ENCODE data around the gene MGAT5.

Gene MGAT5

GRCh38 chr2:134327367-134327766, 73.5 kb downstream of the MGAT5 start:
- H3K4me1 ChIP-seq (ENCODE audit: control insufficient read depth, insufficient read depth, low read length) = no peaks in the 10 kb centered on the region
- no peaks in the 10 kb centered on the region for H3K27me3 ChIP-seq (ENCODE audit: control insufficient read depth, insufficient read depth, low read length)
- no peaks in the 10 kb centered on the region for H3K36me3 ChIP-seq (ENCODE audit: insufficient read depth, low read length)
- H3K4me2 ChIP-seq (ENCODE audit: low read length) = no peak overlapping the region
- H3K4me3 ChIP-seq (ENCODE audit: low read length) = no peak overlapping the region
- no peak overlapping the region for H3K9ac ChIP-seq (ENCODE audit: low read depth, low read length)
- no peaks in the 10 kb centered on the region for H3K9me3 ChIP-seq (replicated peaks; ENCODE audit: low read length)

- no peak overlapping the region for H3K9ac ChIP-seq (ENCODE audit: low read depth, low read length)
- no peaks in the 10 kb centered on the region for H3K27me3 ChIP-seq (ENCODE audit: control insufficient read depth, insufficient read depth, low read length)
- H3K4me1 ChIP-seq (ENCODE audit: control insufficient read depth, insufficient read depth, low read length) = no peaks in the 10 kb centered on the region
- H3K36me3 ChIP-seq (ENCODE audit: insufficient read depth, low read length) = no peaks in the 10 kb centered on the region
- H3K9me3 ChIP-seq (replicated peaks; ENCODE audit: low read length) = no peaks in the 10 kb centered on the region
- no peak overlapping the region for H3K4me2 ChIP-seq (ENCODE audit: low read length)
- H3K4me3 ChIP-seq (ENCODE audit: low read length) = no peak overlapping the region
Observed at GRCh38 chr2:134331081-134331480, 77.2 kb downstream of the MGAT5 start.

- H3K4me3 ChIP-seq (ENCODE audit: low read length) = no peak overlapping the region
- no peaks in the 10 kb centered on the region for H3K4me1 ChIP-seq (ENCODE audit: control insufficient read depth, insufficient read depth, low read length)
- no peak overlapping the region for H3K4me2 ChIP-seq (ENCODE audit: low read length)
- no peaks in the 10 kb centered on the region for H3K36me3 ChIP-seq (ENCODE audit: insufficient read depth, low read length)
- no peaks in the 10 kb centered on the region for H3K27me3 ChIP-seq (ENCODE audit: control insufficient read depth, insufficient read depth, low read length)
- no peaks in the 10 kb centered on the region for H3K9me3 ChIP-seq (replicated peaks; ENCODE audit: low read length)
- H3K9ac ChIP-seq (ENCODE audit: low read depth, low read length) = no peak overlapping the region
Observed at GRCh38 chr2:134333646-134334189, 79.8 kb downstream of the MGAT5 start.

- no peak overlapping the region for H3K4me3 ChIP-seq (ENCODE audit: low read length)
Observed at GRCh38 chr2:134334542-134335353, 80.9 kb downstream of the MGAT5 start.

GRCh38 chr2:134335601-134336000, 81.7 kb downstream of the MGAT5 start:
- Histone ChIP-seq H3K9me3 (replicated peaks; ENCODE audit: low read length) (no peaks in the 10 kb centered on the region), H3K4me3 (ENCODE audit: low read length) (no peak overlapping the region)

More at GRCh38 chr2:134334542-134335353, 80.9 kb downstream of the MGAT5 start:
- H3K4me1 ChIP-seq (ENCODE audit: control insufficient read depth, insufficient read depth, low read length) = no peaks in the 10 kb centered on the region
- H3K36me3 ChIP-seq (ENCODE audit: insufficient read depth, low read length) = no peaks in the 10 kb centered on the region
- H3K9ac ChIP-seq (ENCODE audit: low read depth, low read length) = no peak overlapping the region
- no peaks in the 10 kb centered on the region for H3K27me3 ChIP-seq (ENCODE audit: control insufficient read depth, insufficient read depth, low read length)
- H3K9me3 ChIP-seq (replicated peaks; ENCODE audit: low read length) = no peaks in the 10 kb centered on the region
- H3K4me2 ChIP-seq (ENCODE audit: low read length) = no peak overlapping the region

GRCh38 chr2:134336352-134336751, 82.5 kb downstream of the MGAT5 start:
- Histone ChIP-seq H3K27me3 (ENCODE audit: control insufficient read depth, insufficient read depth, low read length) (no peaks in the 10 kb centered on the region), H3K4me2 (ENCODE audit: low read length) (no peak overlapping the region), H3K4me1 (ENCODE audit: control insufficient read depth, insufficient read depth, low read length) (no peaks in the 10 kb centered on the region), H3K36me3 (ENCODE audit: insufficient read depth, low read length) (no peaks in the 10 kb centered on the region), H3K9ac (ENCODE audit: low read depth, low read length) (no peak overlapping the region), H3K9me3 (replicated peaks; ENCODE audit: low read length) (no peaks in the 10 kb centered on the region), H3K4me3 (ENCODE audit: low read length) (no peak overlapping the region)

More at GRCh38 chr2:134335601-134336000, 81.7 kb downstream of the MGAT5 start:
- H3K36me3 ChIP-seq (ENCODE audit: insufficient read depth, low read length) = no peaks in the 10 kb centered on the region
- no peaks in the 10 kb centered on the region for H3K27me3 ChIP-seq (ENCODE audit: control insufficient read depth, insufficient read depth, low read length)
- H3K4me2 ChIP-seq (ENCODE audit: low read length) = no peak overlapping the region
- H3K9ac ChIP-seq (ENCODE audit: low read depth, low read length) = no peak overlapping the region
- no peaks in the 10 kb centered on the region for H3K4me1 ChIP-seq (ENCODE audit: control insufficient read depth, insufficient read depth, low read length)

GRCh38 chr2:134336921-134337320, 83.0 kb downstream of the MGAT5 start:
- Histone ChIP-seq H3K36me3 (ENCODE audit: insufficient read depth, low read length) (no peaks in the 10 kb centered on the region), H3K9me3 (replicated peaks; ENCODE audit: low read length) (no peaks in the 10 kb centered on the region), H3K4me2 (ENCODE audit: low read length) (no peak overlapping the region), H3K4me3 (ENCODE audit: low read length) (no peak overlapping the region), H3K9ac (ENCODE audit: low read depth, low read length) (no peak overlapping the region), H3K27me3 (ENCODE audit: control insufficient read depth, insufficient read depth, low read length) (no peaks in the 10 kb centered on the region), H3K4me1 (ENCODE audit: control insufficient read depth, insufficient read depth, low read length) (no peaks in the 10 kb centered on the region)

- Histone ChIP-seq H3K9ac (ENCODE audit: low read depth, low read length) (no peak overlapping the region), H3K36me3 (ENCODE audit: insufficient read depth, low read length) (no peaks in the 10 kb centered on the region), H3K27me3 (ENCODE audit: control insufficient read depth, insufficient read depth, low read length) (no peaks in the 10 kb centered on the region), H3K4me3 (ENCODE audit: low read length) (no peak overlapping the region), H3K4me2 (ENCODE audit: low read length) (no peak overlapping the region), H3K9me3 (replicated peaks; ENCODE audit: low read length) (no peaks in the 10 kb centered on the region), H3K4me1 (ENCODE audit: control insufficient read depth, insufficient read depth, low read length) (no peaks in the 10 kb centered on the region)
Observed at GRCh38 chr2:134337631-134338030, 83.8 kb downstream of the MGAT5 start.

GRCh38 chr2:134338208-134338607, 84.3 kb downstream of the MGAT5 start:
- no peaks in the 10 kb centered on the region for H3K27me3 ChIP-seq (ENCODE audit: control insufficient read depth, insufficient read depth, low read length)
- H3K4me2 ChIP-seq (ENCODE audit: low read length) = no peak overlapping the region
- no peaks in the 10 kb centered on the region for H3K36me3 ChIP-seq (ENCODE audit: insufficient read depth, low read length)
- H3K4me1 ChIP-seq (ENCODE audit: control insufficient read depth, insufficient read depth, low read length) = no peaks in the 10 kb centered on the region
- H3K9me3 ChIP-seq (replicated peaks; ENCODE audit: low read length) = no peaks in the 10 kb centered on the region
- no peak overlapping the region for H3K9ac ChIP-seq (ENCODE audit: low read depth, low read length)
- H3K4me3 ChIP-seq (ENCODE audit: low read length) = no peak overlapping the region

- Histone ChIP-seq H3K9me3 (replicated peaks; ENCODE audit: low read length) (no peaks in the 10 kb centered on the region), H3K27me3 (ENCODE audit: control insufficient read depth, insufficient read depth, low read length) (no peaks in the 10 kb centered on the region), H3K4me1 (ENCODE audit: control insufficient read depth, insufficient read depth, low read length) (no peaks in the 10 kb centered on the region), H3K36me3 (ENCODE audit: insufficient read depth, low read length) (no peaks in the 10 kb centered on the region), H3K4me2 (ENCODE audit: low read length) (no peak overlapping the region), H3K9ac (ENCODE audit: low read depth, low read length) (no peak overlapping the region), H3K4me3 (ENCODE audit: low read length) (no peak overlapping the region)
Observed at GRCh38 chr2:134341476-134341875, 87.6 kb downstream of the MGAT5 start.

GRCh38 chr2:134344954-134345697, 91.3 kb downstream of the MGAT5 start:
- H3K27me3 ChIP-seq (ENCODE audit: control insufficient read depth, insufficient read depth, low read length) = no peaks in the 10 kb centered on the region
- H3K4me2 ChIP-seq (ENCODE audit: low read length) = no peak overlapping the region
- H3K4me3 ChIP-seq (ENCODE audit: low read length) = no peak overlapping the region
- H3K4me1 ChIP-seq (ENCODE audit: control insufficient read depth, insufficient read depth, low read length) = peaks cover 4% of the 10 kb centered on the region
- H3K9me3 ChIP-seq (replicated peaks; ENCODE audit: low read length) = no peaks in the 10 kb centered on the region
- H3K36me3 ChIP-seq (ENCODE audit: insufficient read depth, low read length) = no peaks in the 10 kb centered on the region
- H3K9ac ChIP-seq (ENCODE audit: low read depth, low read length) = no peak overlapping the region
